Activated naive CD8-positive, alpha-beta T cell (primary cell): ENCODE measurements around the gene TAS1R3.
"Not testable (repeated sequence)": the region's sequence is repeated elsewhere in the genome, so short reads cannot be mapped to it uniquely, and the experiment has no call there.

Experiments
- H3K27ac Mint-ChIP-seq: one replicate; pipeline ENCODE4 v1.8.0; 2021; ENCODE audit warnings: mixed read lengths
- H3K27me3 Mint-ChIP-seq: one replicate; pipeline ENCODE4 v1.8.0; 2021; ENCODE audit warnings: mixed read lengths
- H3K36me3 Mint-ChIP-seq: one replicate; pipeline ENCODE4 v1.8.0; 2021; ENCODE audit warnings: mixed read lengths
- H3K4me1 Mint-ChIP-seq: one replicate; pipeline ENCODE4 v1.8.0; 2021; ENCODE audit warnings: low read depth, mixed read lengths
- H3K4me3 Mint-ChIP-seq: one replicate; pipeline ENCODE4 v1.8.0; 2021; ENCODE audit warnings: mild to moderate bottlenecking, mixed read lengths
- H3K9me3 Mint-ChIP-seq: one replicate; pipeline ENCODE4 v1.8.0; 2021; ENCODE audit warnings: low read depth, mixed read lengths

Gene TAS1R3

DNA sequence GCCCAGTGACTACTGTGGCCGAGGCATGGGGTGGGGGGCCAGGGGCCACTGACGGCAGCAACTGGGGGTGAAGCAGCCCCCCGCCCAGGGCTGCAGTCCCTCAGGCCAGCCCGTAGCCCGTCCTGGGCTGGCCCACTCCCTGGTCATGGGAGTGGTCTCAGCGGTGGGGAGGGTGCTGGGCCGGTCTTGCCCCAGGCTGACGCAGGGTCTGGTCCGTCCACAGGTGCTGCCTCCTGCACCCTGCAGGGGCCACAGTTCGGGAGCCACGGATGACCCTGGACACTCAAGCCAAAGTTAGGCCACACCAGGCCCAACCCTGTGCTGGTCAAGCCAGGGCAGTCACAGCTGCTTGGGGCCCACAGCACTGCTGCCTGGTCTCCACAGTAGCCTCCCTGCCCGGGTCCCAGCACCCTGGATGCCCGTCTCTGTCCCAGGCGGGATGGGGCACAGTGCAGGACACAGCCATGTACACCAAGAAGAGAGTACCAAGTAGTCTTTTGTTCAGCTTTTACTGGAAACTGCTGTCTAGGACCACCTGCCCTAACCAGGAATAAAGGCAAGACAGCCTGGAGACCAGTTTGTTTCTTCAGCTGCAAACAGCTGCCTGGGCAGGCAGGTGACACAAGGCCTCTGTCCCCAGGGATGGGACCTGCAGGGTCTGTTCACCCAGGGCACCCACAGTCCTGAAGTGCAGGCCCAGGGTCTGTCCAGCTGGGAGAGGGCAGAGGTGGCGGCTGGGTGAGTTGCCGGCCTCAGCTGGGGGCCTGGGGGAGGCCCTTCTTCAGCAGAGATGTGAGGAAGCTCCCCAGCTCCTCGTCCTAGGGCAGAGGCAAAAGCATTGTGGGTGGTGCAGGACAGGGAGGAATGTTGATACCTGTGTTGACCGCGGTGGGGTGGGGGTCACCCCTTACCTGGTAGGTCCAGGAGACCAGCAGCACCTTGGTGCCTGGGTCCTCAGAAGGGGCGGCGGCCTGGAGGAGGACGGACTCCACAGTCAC lies 19.7 kb upstream of the TAS1R3 start:
- Mint-ChIP-seq H3K27me3 (no peaks in the 10 kb centered on the region), H3K4me1 (peaks cover 8% of the 10 kb centered on the region), H3K27ac (no peak overlapping the region), H3K9me3 (no peaks in the 10 kb centered on the region), H3K36me3 (no peaks in the 10 kb centered on the region), H3K4me3 (no peak overlapping the region)

DNA sequence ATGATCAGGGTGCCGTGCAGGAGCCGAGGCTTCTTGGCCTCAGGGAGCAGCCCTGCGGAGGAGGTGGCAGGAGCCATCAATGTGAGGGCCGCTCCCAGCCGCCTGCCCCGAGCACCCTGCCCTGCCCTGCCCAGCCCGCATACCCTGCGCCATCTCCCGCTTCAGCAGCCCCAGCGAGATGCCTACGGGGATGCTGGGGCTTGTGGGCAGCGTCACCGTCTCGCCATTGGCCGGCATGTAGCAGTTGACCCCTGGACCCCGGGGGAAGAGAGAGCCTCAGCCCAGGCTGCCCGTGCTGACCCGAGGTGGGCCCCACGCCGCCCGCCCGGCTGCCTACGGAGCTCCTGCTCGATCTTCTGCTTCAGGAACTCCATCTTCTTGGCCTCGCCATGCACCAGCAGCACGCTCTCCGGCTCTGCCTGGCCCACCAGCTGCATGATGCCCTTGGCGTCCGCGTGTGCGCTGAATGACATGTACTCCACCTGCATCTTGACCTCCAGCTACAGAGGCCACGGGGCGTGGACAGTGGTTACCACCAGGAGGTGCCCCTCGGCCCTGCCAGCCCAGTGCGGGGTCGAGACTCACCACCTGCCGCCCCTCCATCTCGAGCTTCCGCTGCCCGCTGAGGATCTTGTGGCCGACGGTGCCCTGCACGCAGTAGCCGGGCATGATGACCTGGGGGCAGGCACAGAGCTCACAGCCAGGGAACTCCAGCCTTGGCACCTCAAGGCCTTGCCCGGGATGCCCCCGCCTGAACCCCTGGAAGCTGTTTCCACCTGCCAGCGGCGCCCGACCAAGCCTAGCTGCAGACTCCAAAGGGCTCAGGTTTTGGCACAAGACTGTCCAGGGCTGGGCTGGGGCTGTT lies 18.4 kb upstream of the TAS1R3 start:
- Mint-ChIP-seq H3K27ac (no peak overlapping the region), H3K4me3 (no peak overlapping the region), H3K36me3 (no peaks in the 10 kb centered on the region)

DNA sequence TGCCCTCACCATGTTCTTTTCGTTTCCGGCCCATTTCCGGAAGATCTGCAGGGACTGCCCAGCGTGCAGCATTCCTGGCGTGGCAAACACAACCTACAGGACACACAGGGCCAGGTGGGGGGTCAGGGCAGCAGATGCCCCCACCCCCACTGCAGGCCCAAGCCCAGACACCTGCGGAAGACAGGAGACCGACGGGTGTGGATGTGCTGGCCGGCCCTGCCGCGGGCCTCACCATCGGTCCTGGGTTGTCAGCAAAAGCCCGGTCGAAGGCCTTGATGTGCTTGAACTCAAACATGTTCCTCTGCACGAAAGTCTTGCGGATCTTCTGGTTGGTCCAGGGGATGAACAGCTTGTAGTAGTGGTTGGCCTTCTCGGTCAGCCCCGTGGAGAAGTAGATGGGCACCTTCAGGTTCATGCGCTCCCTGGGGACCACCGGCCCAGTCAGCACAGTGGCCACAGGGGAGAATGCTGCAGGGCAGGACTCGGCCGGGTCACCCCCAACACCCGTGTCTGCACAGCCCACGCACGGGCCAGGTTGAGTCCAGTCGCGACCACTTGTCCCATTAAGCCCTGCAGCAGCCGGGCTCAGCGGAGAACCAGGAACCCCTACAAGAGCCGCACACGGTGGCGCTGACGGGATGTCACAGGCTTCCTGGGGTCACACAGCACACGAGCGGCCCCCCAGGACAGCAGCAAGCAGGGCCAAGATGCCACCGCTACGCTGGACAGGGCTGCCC lies 17.4 kb upstream of the TAS1R3 start:
- H3K27me3 Mint-ChIP-seq, result no peaks in the 10 kb centered on the region
- no peak overlapping the region for H3K4me3 Mint-ChIP-seq
- peaks cover 2% of the 10 kb centered on the region for H3K4me1 Mint-ChIP-seq
- no peaks in the 10 kb centered on the region for H3K36me3 Mint-ChIP-seq
- H3K9me3 Mint-ChIP-seq, result no peaks in the 10 kb centered on the region
- H3K27ac Mint-ChIP-seq, result no peak overlapping the region

More for the DNA sequence above, 18.4 kb upstream of the TAS1R3 start:
- Mint-ChIP-seq H3K9me3 (no peaks in the 10 kb centered on the region), H3K27me3 (no peaks in the 10 kb centered on the region), H3K4me1 (peaks cover 2% of the 10 kb centered on the region)

- H3K4me3 Mint-ChIP-seq, result no peak overlapping the region
- H3K4me1 Mint-ChIP-seq, result peaks cover 2% of the 10 kb centered on the region
- H3K27ac Mint-ChIP-seq, result no peak overlapping the region
- H3K27me3 Mint-ChIP-seq, result no peaks in the 10 kb centered on the region
- H3K36me3 Mint-ChIP-seq, result no peaks in the 10 kb centered on the region
- no peaks in the 10 kb centered on the region for H3K9me3 Mint-ChIP-seq
These were observed 16.9 kb upstream of the TAS1R3 start for GRCh38 chr1:1314237-1314586.

DNA sequence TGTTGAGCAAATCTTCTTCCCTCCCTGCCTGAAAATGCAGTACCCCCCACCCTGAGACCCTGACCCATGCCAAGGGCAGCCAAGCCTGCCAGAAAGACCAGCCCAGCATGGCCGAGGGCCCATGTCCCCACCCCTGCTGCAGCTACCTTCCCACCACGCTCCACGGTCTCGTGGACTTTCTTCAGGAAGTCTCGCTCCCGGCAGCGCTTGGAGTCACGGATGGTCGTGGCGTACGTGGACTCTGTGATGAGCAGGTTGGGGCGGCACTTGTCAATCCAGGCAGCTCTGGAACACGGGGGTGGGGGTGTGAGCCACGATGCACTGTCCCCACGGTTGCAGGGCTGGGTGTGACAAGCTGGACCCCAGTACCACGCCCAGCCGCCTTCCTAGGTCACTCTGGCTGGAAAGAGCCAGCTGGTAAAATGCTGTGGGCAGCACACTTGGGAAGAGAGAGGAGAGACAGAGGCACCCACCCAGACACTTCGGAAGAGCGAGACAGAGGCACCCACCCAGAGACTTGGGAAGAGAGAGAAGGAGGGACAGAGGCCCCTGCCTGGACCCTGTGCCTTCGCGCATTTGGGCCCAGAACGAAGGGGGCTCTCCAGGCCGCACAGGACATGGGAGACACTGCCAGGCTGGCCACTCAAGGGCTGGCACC lies 16.3 kb upstream of the TAS1R3 start:
- Mint-ChIP-seq H3K4me1 (peaks cover 2% of the 10 kb centered on the region), H3K27me3 (no peaks in the 10 kb centered on the region), H3K36me3 (no peaks in the 10 kb centered on the region), H3K9me3 (no peaks in the 10 kb centered on the region), H3K27ac (no peak overlapping the region), H3K4me3 (no peak overlapping the region)

DNA sequence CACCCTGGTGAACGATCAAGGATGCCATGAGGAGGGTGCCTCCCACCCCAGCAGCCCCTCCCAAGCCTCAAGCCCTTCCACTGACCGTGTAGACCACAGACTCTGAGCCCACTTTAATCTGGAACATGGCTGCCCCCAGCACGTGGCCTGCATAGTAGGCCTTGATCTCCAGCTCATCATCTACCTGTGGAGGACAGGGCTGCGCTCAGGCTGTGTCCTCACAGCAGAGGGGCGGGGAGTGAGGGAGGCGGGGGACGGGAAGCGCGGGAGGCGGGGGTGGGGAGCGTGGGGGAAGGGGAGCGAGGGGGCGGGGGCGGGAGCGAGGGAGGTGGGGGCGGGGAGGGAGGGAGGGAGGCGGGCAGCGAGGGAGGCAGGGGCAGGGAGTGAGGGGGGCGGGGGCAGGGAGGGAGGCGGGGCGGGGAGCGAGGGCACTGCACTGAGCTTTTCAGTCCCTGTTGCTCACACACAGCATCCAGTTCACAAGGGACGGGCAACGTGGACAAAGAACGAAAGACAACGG lies 15.6 kb upstream of the TAS1R3 start:
- no peaks in the 10 kb centered on the region for H3K27me3 Mint-ChIP-seq
- no peaks in the 10 kb centered on the region for H3K9me3 Mint-ChIP-seq
- H3K36me3 Mint-ChIP-seq, result no peaks in the 10 kb centered on the region
- no peak overlapping the region for H3K4me3 Mint-ChIP-seq
- no peak overlapping the region for H3K27ac Mint-ChIP-seq
- peaks cover 4% of the 10 kb centered on the region for H3K4me1 Mint-ChIP-seq

DNA sequence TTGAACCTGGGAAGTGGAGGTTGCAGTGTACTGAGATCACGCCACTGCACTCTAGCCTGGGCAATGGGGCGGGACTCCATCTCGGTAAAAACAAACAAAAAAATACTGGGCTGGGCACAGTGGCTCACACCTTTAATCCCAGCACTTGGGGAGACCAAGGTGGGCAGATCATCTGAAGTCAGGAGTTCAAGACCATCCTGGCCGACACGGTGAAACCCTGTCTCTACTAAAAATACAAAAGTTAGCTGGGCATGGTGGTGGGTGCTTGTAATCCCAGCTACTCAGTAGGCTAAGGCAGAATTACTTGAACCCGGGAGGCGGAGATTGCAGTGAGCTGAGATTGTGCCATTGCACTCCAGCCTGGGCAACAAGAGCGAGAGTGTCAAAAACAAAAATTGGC lies 14.9 kb upstream of the TAS1R3 start:
- not testable (repeated sequence) for H3K27ac Mint-ChIP-seq, H3K9me3 Mint-ChIP-seq, H3K36me3 Mint-ChIP-seq, H3K27me3 Mint-ChIP-seq, H3K4me3 Mint-ChIP-seq, H3K4me1 Mint-ChIP-seq

DNA sequence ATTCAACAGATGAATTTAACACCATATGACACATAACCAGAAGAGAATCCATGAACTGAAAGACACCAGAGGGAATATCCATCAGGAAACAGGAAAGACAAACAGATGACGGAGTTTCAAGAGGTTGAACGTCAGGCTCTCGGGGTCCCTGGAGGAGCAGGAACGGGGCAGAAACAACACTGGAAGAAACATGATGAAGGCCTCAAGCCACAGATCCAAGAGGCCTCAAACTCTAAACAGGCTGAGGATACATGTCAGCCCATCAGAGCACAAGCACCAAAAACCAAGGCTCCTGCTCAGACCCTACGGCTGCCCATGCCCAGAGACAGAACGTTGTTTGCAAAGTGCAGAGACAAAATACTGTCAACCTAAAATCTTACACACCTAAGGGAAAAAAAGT lies 13.7 kb upstream of the TAS1R3 start:
- Mint-ChIP-seq H3K4me3 (no peak overlapping the region), H3K4me1 (peaks cover 11% of the 10 kb centered on the region), H3K27me3 (no peaks in the 10 kb centered on the region), H3K9me3 (no peaks in the 10 kb centered on the region), H3K36me3 (no peaks in the 10 kb centered on the region), H3K27ac (no peak overlapping the region)

DNA sequence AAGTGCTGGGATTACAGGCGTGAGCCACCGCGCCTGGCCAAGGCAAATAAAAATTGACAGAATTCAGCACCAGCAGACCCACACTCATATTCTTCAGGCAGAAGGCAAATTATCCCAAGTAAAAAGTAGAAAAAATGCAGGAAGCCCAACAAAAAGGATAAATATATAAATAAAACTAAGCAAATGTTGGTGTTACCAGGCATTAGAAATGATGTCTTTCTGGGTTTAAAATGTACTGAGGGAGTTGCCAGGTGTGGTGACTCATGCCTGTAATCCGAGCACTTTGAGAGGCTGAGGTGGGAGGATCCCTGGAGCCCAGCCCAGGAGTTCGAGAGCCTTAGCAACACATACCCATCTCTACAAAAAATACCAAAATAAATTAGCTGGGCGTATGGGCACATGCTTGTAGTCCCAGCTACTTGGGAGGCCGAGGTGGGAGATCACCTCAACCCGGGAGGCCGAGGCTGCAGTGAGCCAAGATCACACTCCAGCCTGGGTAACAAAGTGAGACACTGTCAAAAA lies 12.9 kb upstream of the TAS1R3 start:
- H3K27ac Mint-ChIP-seq, result no peak overlapping the region
- no peak overlapping the region for H3K4me3 Mint-ChIP-seq
- H3K4me1 Mint-ChIP-seq, result peaks cover 14% of the 10 kb centered on the region
- H3K9me3 Mint-ChIP-seq, result no peaks in the 10 kb centered on the region
- no peaks in the 10 kb centered on the region for H3K36me3 Mint-ChIP-seq
- no peaks in the 10 kb centered on the region for H3K27me3 Mint-ChIP-seq

GRCh38 chr1:1318777-1319645 lies 12.1 kb upstream of the TAS1R3 start:
- no peaks in the 10 kb centered on the region for H3K9me3 Mint-ChIP-seq

DNA sequence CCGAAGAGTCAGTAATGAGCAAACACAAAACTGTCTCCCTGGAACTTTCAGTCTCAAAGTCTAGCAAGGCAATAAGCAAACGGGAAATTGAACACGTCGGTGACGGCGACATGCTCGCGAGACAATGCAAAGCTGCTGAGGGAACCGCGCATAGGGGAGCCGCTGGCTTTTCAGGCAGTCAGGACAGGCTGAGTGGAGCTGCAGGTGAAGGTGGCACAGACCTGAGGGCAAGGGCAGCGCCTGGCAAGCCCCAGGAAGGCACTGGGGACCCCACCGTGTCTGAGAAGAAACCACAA lies 11.5 kb upstream of the TAS1R3 start:
- H3K36me3 Mint-ChIP-seq, result no peaks in the 10 kb centered on the region
- no peaks in the 10 kb centered on the region for H3K9me3 Mint-ChIP-seq
- no peaks in the 10 kb centered on the region for H3K27me3 Mint-ChIP-seq
- H3K4me1 Mint-ChIP-seq, result peaks cover 19% of the 10 kb centered on the region
- H3K4me3 Mint-ChIP-seq, result no peak overlapping the region
- H3K27ac Mint-ChIP-seq, result no peak overlapping the region

More at GRCh38 chr1:1318777-1319645, 12.1 kb upstream of the TAS1R3 start:
- Mint-ChIP-seq H3K27me3 (no peaks in the 10 kb centered on the region), H3K27ac (no peak overlapping the region), H3K36me3 (no peaks in the 10 kb centered on the region), H3K4me1 (peaks cover 19% of the 10 kb centered on the region), H3K4me3 (no peak overlapping the region)

- no peaks in the 10 kb centered on the region for H3K36me3 Mint-ChIP-seq
- no peaks in the 10 kb centered on the region for H3K9me3 Mint-ChIP-seq
- no peak overlapping the region for H3K4me3 Mint-ChIP-seq
- no peak overlapping the region for H3K27ac Mint-ChIP-seq
- H3K4me1 Mint-ChIP-seq, result peaks cover 20% of the 10 kb centered on the region
- no peaks in the 10 kb centered on the region for H3K27me3 Mint-ChIP-seq
These were observed 10.2 kb upstream of the TAS1R3 start for GRCh38 chr1:1320666-1321448.

DNA sequence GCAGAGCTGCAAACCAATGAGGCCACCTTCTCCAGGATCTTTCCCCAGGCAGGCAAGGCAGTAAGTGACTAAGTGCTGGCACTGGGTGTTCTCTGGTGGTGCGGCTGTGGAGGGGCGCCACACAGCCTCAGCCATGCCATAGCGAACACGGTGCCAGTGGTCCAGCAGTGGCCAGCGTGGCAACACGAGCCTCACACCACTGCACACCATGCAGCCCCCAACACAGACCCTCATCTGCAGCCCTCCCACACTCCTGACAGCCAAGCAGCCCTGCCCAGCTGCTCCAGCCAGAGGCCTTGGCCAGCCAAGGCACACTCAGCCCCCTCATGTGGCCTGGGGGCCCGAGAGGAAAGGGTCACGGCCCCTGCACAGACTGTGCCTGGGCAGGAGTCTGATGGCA lies 9.6 kb upstream of the TAS1R3 start:
- Mint-ChIP-seq H3K36me3 (no peaks in the 10 kb centered on the region), H3K4me3 (peak overlapping the region; percentile 30), H3K27me3 (no peaks in the 10 kb centered on the region), H3K9me3 (no peaks in the 10 kb centered on the region), H3K4me1 (peaks cover 24% of the 10 kb centered on the region), H3K27ac (no peak overlapping the region)
